Endothelial cell of coronary artery (primary cell): Measurements from ENCODE around the gene BMX. TPM values are rescaled to one million over a fixed set of nuclear protein-coding genes. Genes with fewer than 3 reads are reported as not detected.

Source experiments
- total RNA-seq: library from RNA; depleted of rRNA; stranded (reverse); fragments of >200 nt; gene quantifications from 2 replicates; pipeline ENCODE4 v1.2.3, GENCODE V29; 2014

BMX gene
- 148 and 192 TPM in 2 replicates for total RNA-seq

DNA sequence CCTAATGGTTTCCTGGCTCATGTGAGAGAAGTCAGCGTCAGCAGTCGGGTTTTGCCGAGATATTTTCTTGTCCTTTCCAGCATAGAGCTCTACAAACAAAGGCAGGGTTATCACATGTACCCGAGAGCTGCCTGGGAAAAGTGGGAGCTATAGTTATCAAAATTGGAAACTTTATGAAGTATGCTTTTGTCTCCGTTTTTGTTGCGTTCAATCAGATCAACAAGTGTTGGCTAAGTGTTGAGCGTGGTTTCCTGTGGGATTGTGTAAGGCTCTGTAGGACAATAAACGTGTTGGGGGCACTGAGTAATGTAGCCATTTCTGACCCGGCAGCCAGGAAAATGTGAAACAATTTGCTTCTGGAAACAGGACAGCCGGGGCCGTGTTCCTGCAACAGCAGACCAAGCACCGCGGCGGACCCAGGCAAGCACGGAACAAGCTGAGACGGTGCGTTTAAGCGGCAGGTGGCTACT is at the start of gene BMX:
BMX (plus strand) TSS at position 311 of the 470 bp plus-strand sequence. CDS start 7,547 bp downstream, outside the sequence.

GRCh38 chrX:15493118-15493962 is 7.3 kb upstream of the BMX start, which contains the start of gene PIR:
Gene PIR, minus strand, starts transcription at chrX:15493333. Its CDS starts 2,076 bp downstream, at chrX:15491257.

DNA sequence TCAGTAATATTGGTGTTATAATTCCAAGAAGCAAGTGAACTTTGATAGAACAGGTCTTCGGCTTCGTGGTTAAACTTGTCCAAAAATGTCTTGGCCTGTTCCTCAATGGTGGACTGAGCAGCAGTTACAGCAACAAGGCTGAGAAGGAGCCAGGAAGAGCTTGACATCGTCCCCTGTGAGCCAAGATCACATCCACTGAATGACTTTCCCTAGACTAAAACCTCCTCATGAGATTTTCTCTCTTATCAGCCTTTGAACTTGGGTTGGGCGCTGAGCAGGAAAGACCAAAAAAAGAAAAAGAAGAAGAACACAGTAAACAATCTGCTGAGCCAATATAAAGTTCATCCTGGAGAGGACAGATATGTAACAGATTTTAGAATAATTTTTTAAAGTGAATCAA is 100.1 kb downstream of the BMX start, which contains the start of gene ACE2:
ACE2 (minus strand) TSS at position 216 of the 400 bp plus-strand sequence; CDS start at position 167, 49 bp downstream.

Other genes starting within 250 kb of the BMX start
- 7.6 and 14.4 TPM in 2 replicates for gene ASB9, start 230.7 kb upstream of the BMX start, total RNA-seq
- under 0.01 and 0.09 TPM in 2 replicates for gene ASB11, start 185.2 kb upstream of the BMX start, total RNA-seq
- gene PIGA, start 165.3 kb upstream of the BMX start, total RNA-seq, result 9.4 and 11.0 TPM in 2 replicates
- 0.09 and 0.85 TPM in 2 replicates for gene VEGFD, start 116.4 kb upstream of the BMX start, total RNA-seq
- 67.0 and 285 TPM in 2 replicates for gene PIR, start 7.5 kb upstream of the BMX start, total RNA-seq
- gene ACE2, start 100.2 kb downstream of the BMX start, total RNA-seq, result 0.19 TPM in 1 of 2 replicates, not detected in the other
- gene CLTRN, start 164.0 kb downstream of the BMX start, total RNA-seq, result 0.09 TPM in 1 of 2 replicates, not detected in the other
- 1.6 and 3.0 TPM in 2 replicates for gene CA5B, start 237.5 kb downstream of the BMX start, total RNA-seq